ENCODE results near the gene FOXN3.
"Not testable (repeated sequence)": the region's sequence is repeated elsewhere in the genome, so short reads cannot be mapped to it uniquely, and the experiment has no call there.

- TF ChIP-seq POLR2A (IDR thresholded peaks at IDR 0.05; ENCODE audit: low read length); GATA1 (IDR thresholded peaks at IDR 0.05; ENCODE audit: low read depth, low read length): not testable (repeated sequence)
Observed at GRCh38 chr14:89111766-89112543, 305.1 kb downstream of the FOXN3 start.

Measured in erythroblast (primary cell).